HG02870 (cell line): ENCODE results near the gene ATP8A2.

Experiments used
- ATAC-seq: cut with Tn5 transposase; IDR thresholded peaks from one replicate; pipeline ENCODE4 v1.9.1; 2021; ENCODE audit warnings: mild to moderate bottlenecking, moderate library complexity; ENCODE audit not compliant: unreplicated experiment

Gene ATP8A2

DNA sequence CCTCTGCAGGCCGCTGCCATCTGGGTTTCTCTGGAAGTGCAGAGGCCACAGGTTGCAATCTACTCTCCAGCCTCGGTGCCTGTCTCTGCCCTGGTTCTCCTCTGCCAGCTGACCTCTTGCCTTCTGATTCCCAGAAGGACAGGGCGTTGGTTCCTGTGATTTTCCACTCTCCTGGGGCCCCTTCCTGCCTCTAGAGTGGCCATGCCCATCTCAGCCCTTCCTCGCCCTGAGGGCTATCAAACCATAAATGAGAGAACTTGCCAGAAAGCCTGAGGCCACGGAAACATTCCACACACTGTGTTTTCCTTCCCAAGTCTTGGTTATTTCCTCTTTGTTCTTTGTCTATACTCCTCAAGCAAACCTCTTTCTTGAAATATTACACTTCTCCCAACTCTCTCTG, 533.8 kb downstream of the ATP8A2 start:
- no peak for ATAC-seq

DNA sequence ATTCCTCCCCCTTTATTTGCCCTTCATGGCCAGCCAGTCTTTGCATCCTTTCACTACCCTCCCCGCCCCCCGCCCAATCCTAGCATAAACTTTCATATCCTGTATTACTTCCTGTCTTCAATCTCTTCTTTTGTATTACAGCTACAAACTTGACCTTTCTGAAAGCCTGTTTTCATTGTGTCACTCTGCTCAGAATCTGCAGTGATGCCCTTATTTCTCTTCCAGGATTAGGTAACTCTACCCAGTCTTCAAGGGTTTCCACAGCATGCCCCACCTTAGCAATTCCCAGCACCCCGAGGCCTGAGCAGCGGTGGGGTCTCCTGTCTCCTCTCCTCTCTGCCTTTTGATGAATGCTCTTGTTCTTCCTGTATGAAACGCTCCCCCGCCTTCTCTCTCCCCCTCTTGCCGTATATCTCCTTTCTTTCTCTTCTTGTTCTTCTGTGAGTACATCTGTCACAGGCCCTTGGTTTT, 534.5 kb downstream of the ATP8A2 start:
- no peak for ATAC-seq

- no peak for ATAC-seq
Measured at GRCh38 chr13:25908366-25908765, 536.6 kb downstream of the ATP8A2 start.

DNA sequence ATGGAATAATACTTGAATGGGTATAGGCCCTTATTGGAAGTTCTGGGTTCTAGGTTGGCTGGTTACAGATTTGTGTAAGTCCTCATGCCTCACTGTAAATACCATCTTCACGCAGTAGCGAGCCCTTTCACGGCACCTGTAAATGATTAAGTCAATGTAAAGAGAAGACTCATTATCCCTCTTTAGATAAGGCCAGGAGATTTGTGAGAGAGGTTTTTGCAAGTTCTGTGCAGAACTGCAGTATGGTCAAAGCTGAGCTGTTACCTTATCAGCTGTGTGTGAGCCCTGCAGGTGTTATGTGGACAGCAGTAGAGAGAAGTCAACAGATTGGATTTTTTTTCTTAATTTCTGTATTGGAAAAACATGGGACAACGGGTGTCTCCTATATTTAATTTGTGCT, 538.5 kb downstream of the ATP8A2 start:
- no peak for ATAC-seq

DNA sequence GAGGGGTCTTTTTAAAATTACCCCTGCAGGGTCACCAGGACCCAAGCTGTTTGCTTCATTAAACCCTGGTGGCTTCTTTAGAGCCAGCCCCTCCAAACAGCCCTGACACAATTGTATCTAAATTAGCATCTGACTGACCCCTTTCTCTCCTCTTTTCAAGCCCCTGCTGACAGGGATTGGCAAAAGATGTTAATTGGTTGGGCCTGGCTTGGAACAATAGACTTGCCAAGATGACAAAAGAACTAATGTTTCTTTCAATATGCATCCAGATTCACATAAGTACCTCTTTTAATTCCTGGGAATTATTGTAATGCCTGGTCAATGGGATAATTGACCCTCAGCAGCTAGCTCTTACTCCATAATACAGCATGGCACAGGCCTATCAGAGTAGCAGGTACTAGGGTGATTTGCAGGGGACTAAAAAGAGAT, 539.2 kb downstream of the ATP8A2 start:
- ATAC-seq, result no peak

- no peak for ATAC-seq
Measured at GRCh38 chr13:25912961-25913360, 541.2 kb downstream of the ATP8A2 start.

DNA sequence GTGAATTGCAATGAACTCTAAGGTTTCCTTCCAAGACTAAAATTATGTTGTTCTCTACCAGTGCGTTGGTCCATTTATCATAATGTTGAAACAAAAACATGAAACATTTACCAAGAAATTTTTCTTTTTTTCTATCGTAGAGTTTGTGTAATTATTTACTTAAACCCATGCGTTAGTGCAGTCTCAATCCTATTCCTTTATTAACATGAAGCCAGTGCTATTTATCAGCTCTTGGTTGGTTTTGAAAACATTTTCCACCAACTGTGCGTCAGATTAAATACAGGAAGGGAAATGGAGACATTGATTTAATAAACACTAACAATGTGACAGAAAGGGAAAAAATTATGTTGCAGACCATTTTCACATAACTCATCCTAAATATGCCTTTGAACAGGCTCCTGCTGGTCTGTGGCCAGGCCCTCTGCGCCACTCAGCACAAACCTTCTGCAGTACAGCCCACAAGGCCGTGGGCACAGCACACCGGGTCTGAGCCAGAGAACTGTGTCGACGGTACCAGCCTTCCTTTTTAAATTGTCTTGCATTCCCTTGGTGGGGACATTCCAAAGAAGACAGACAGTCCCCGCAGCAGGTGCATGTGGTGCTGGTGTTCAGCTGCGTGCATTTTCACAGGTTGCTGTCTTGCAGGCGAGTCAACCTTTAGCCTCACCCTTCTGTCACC, 544.2 kb downstream of the ATP8A2 start:
- no peak for ATAC-seq

GRCh38 chr13:25920277-25920676, 548.5 kb downstream of the ATP8A2 start:
- ATAC-seq, result no peak

- no peak for ATAC-seq
Measured at GRCh38 chr13:25920931-25921330, 549.2 kb downstream of the ATP8A2 start.

DNA sequence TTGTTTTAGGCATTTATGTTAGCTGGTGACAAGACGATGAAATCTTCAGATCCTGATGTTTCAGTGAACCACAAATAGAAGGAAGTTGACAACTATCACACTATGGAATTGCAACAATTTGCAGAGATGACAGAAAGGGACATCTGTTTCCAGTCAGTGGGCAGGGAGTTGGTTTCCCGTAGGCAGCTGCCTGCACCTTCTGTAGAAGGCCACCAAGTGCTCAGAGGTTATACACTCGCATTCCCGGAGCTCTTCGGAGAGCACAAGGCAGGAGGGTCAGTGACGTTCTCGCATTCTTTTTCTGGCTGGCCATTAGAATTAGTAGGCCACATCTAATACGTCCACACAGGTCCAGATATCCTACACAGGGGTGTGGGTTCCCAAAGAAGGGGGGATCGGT, 550.6 kb downstream of the ATP8A2 start:
- ATAC-seq, result no peak

DNA sequence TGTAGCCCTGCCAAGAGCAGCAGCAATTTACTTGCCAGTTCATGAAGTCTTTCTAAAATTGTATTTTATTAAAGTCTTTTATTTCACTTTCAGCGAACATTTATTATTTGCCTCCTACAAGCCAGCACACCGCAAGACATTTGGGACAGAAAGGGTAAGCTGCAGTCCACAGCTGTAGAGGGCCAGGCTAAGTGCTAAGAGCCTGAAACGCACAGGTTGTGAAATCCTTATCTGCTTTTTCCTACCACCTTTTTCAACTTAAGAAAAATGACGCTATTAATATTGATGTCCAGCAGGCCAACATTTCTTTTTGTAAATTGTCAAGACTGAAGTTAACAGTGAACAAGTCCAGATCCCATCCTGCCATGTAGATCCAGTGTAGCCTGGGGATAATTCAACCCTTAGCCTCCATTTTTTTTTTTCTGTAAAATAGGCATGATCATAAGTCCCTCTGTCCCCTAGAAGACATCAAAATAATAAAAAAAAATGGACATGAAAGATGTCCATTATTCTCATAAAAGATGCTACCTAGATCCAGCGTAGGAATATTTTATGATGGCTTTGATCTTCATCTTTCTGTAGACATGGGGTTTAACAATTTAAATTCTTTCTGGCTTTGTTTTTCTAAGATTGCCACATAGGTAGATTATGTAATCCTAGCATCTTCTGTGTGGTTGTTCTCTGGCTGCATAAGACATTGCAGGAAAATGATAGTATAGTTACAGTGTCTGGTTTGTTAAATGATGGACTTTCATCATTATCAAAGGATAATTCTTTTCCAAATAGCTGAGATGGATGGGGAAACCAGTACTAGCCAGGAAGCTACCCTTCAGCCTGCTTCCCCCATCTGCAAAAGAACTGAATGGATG, 551.7 kb downstream of the ATP8A2 start:
- no peak for ATAC-seq

- no peak for ATAC-seq
Measured at GRCh38 chr13:25927363-25927762, 555.6 kb downstream of the ATP8A2 start.

DNA sequence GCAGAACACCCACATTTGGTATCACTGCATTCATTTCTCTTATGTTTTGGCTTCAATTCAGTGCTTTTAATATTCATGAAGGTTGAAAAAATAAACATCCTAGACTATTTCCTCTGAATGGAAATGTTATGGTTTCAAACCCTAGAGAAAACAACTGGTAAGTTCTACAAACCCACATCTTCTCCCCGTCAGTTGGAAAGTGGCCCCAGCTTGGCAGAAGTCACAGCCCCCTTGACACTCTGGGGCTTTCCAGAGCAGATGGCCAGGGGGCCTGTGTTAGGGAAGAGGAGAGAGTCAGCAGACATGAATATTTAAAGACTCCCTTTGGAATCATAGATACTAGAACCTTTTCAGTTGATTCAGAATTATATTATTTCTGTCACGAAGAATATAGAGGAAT, 556.2 kb downstream of the ATP8A2 start:
- ATAC-seq, result no peak

DNA sequence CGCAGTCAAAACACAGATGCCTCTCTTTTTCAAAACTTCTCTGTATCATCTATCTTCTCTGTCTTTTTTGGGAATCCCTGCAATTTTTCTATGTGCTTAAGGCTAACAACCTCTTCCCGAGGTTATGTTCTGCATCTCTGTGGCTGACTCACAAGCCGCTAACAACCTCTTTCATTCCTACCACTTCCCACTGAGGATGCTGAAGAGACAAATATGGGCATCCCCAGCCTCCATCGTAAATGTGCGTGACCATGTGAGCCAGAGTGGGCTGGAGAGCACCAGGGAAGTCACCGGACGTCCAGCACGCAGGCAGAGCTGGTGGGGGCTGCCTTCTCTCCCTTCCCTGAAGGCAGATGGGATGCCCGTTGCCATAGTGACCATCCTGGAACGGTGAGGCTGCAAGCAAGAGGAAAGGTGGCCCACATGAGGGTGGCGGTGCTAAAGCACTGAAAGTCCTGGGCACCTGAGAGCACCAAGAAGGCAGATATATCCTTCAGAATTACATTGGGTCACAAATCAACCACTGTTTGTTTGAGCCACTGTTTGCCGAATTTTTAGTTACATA, 557.2 kb downstream of the ATP8A2 start:
- no peak for ATAC-seq

GRCh38 chr13:25929816-25930215, 558.0 kb downstream of the ATP8A2 start:
- no peak for ATAC-seq

GRCh38 chr13:25930653-25931052, 558.9 kb downstream of the ATP8A2 start:
- ATAC-seq, result no peak

- no peak for ATAC-seq
Measured at GRCh38 chr13:25932365-25932764, 560.6 kb downstream of the ATP8A2 start.

DNA sequence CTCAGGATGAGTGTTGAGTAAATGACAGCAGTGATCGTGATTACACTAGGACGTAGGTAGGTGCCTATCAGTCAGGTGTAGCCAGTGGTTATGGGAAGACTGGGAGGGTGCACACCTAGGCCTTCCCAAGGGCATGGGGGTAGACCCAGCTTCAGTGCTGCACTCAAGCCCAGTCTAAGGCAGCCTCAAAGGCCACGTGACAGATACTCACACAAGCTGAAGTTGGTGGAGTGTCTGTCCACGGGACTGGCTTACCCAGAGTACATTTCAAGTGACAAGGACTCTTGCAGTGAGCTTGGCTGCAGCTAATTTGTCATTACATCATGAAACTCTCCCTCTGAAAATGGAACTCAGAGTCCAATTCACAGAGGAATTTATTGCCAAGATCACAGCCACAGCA, 561.7 kb downstream of the ATP8A2 start:
- no peak for ATAC-seq

GRCh38 chr13:25934127-25934526, 562.4 kb downstream of the ATP8A2 start:
- ATAC-seq, result no peak

DNA sequence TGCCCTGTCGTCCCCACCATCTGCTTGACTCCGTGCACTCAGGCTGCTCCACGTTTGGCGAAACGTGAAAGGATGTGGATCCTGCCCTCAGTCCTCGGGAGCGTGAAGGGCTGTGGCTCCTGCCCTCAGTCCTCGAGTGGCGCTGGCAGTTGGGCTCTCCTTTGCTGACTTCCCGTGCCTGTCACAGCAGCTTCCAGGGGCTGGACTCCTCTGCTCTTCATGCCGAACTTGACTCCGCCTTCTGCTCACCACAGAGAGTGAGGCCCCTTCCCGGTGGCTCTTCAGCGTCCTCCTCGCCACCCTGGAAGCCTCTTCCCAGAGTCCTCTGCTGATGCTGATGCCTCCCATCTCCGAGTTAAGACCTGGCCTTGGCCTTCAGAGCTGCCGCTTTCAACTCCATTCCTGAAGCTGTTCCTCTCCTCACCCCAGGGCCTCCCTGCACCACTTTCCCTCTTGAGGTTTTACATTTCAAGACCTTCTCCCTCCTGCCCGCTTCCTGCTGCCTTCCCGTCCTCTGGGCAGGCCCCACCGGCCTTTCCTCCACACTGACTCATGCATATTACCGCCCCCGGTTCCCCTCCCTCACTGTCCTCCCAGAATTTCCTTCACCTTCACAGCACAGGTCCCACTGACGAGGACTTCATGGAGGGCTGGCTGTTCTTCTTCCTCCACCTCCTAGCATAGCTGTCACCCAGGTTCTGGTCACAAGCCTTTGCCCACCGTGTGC, 568.4 kb downstream of the ATP8A2 start:
- no peak for ATAC-seq

- no peak for ATAC-seq
Measured at GRCh38 chr13:25943081-25943480, 571.3 kb downstream of the ATP8A2 start.
